Loucy (cell line): ENCODE measurements around the gene SLC39A5.

Source experiments
- EZH2phosphoT487 ChIP-seq: fragments of 200-600 bp; IDR thresholded peaks from 2 replicates; pipeline ENCODE4 v1.6.1; 2018; ENCODE audit warnings: antibody characterized with exemption, mild to moderate bottlenecking, moderate library complexity, borderline replicate concordance
- TF ChIP-seq, protein P1 (sequence below): fragments of 200-600 bp; sonication (generic); conservative IDR thresholded peaks from 2 replicates; pipeline ENCODE4 v1.5.1; 2014; ENCODE audit warnings: mild to moderate bottlenecking, antibody characterized with exemption, low read length

DNA sequence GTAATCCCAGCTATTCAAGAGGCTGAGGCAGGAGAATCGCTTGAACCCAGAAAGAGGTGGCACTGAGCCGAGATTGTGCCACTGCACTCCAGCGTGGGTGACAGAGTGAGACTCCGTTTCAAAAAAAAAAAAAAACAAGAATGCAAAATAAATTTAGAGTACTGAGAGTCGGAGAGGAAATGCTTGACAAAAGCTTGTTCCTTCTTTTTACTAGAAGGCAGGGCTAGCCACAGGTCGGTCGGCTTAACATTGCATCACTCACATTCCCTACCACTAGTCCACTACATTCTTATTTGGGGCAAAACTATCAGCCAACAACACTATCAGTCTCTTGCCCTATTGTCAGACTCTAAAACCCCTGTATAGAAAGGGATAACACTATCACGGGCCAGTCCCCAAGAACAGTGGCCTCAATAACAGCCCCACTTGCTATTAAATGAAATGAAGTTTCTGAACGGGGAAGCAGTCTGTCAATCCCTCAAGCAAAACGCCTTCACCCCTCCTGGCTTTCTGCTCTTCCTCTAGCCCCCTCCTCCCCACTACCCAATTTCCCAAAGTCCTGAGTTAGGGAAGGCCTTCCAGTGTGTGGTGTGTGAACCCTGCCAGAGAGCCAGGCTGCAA, 9.1 kb upstream of the SLC39A5 start:
- TF ChIP-seq, protein P1, sequence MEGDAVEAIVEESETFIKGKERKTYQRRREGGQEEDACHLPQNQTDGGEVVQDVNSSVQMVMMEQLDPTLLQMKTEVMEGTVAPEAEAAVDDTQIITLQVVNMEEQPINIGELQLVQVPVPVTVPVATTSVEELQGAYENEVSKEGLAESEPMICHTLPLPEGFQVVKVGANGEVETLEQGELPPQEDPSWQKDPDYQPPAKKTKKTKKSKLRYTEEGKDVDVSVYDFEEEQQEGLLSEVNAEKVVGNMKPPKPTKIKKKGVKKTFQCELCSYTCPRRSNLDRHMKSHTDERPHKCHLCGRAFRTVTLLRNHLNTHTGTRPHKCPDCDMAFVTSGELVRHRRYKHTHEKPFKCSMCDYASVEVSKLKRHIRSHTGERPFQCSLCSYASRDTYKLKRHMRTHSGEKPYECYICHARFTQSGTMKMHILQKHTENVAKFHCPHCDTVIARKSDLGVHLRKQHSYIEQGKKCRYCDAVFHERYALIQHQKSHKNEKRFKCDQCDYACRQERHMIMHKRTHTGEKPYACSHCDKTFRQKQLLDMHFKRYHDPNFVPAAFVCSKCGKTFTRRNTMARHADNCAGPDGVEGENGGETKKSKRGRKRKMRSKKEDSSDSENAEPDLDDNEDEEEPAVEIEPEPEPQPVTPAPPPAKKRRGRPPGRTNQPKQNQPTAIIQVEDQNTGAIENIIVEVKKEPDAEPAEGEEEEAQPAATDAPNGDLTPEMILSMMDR, result no peak
- TF ChIP-seq EZH2phosphoT487, result no peak
